Muscle layer of duodenum (tissue), 2 donors: ENCODE data around the gene PYGM.
A peak's percentile ranks its signal among the peaks of the same experiment; 100 is the strongest.

ENCODE experiments used
- H3K27ac ChIP-seq: one replicate; pipeline ENCODE4 v1.7.0; 2013; ENCODE audit warnings: mild to moderate bottlenecking, low read length
- H3K27me3 ChIP-seq: one replicate; pipeline ENCODE4 v1.7.0; 2013; ENCODE audit warnings: low read depth, mild to moderate bottlenecking, control low read depth, low read length
- H3K36me3 ChIP-seq, 2 donors: one replicate each; pipeline ENCODE4 v1.7.0; 2013; ENCODE audit warnings: low read length in 2 of 2, control low read depth in 1 of 2, mild to moderate bottlenecking in 1 of 2; ENCODE audit not compliant: insufficient read depth in 2 of 2, control insufficient read depth in 1 of 2
- H3K4me1 ChIP-seq, 2 donors: one replicate each; pipeline ENCODE4 v1.7.0; 2013; ENCODE audit warnings: low read length in 2 of 2, mild to moderate bottlenecking in 2 of 2, control low read depth in 1 of 2, moderate library complexity in 1 of 2; ENCODE audit not compliant: insufficient read depth in 2 of 2, control insufficient read depth in 1 of 2
- H3K4me3 ChIP-seq, 2 donors: one replicate each; pipeline ENCODE4 v1.7.0; 2013; ENCODE audit warnings: low read length in 2 of 2, low read depth in 1 of 2, mild to moderate bottlenecking in 1 of 2
- H3K9me3 ChIP-seq, 2 donors: one replicate each; pipeline ENCODE4 v1.7.0; 2013; ENCODE audit warnings: low read length in 2 of 2, control low read depth in 1 of 2, mild to moderate bottlenecking in 1 of 2; ENCODE audit not compliant: control insufficient read depth in 1 of 2
- donor health status: healthy.

PYGM gene

DNA sequence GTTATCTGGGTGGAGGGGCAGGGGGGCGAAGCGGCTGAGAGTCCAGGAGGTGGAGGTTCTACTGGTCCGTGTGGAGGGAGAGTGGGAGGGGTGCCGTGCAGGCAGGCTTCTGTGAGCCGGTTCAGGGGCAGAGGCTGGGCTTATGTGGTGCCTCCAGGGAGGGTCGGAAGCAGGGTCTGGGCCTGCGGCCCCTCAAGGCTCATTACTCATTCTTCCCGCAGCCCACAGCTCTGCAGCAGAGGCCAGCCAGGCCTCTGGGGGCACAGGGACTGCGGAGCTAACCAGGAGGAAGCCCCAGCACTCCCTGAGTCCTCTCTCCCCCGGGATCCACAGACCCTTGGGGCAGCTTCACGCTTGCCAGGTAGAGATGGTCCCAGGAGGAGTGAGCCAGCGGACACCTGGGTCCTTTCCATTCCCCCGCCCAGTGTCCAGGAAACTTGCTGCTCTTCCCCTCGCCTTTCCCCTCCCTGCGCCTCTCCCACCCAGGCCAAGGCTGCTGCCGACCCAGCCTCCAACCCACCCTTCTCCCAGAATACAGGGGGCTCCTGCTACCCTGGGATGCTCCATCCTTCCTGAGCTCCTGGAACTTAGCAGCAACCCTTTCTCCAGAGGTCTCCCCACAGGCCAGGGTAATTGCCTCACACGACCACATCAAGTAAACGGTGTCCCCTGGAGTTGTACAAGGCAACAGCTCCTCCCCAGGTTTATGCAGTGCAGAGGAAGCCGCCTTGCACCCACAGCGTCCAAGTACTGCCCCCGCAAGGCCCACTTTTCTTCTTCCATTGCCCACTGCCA, 43.1 kb downstream of the PYGM start:
- H3K9me3 ChIP-seq = no peaks in the 10 kb centered on the region
- H3K36me3 ChIP-seq = no peaks in the 10 kb centered on the region
- H3K4me1 ChIP-seq = peaks cover 0 to 12% of the 10 kb centered on the region in 2 donors
- H3K27ac ChIP-seq = no peak overlapping the region
- no peak overlapping the region for H3K4me3 ChIP-seq
- peaks cover 50% of the 10 kb centered on the region for H3K27me3 ChIP-seq

DNA sequence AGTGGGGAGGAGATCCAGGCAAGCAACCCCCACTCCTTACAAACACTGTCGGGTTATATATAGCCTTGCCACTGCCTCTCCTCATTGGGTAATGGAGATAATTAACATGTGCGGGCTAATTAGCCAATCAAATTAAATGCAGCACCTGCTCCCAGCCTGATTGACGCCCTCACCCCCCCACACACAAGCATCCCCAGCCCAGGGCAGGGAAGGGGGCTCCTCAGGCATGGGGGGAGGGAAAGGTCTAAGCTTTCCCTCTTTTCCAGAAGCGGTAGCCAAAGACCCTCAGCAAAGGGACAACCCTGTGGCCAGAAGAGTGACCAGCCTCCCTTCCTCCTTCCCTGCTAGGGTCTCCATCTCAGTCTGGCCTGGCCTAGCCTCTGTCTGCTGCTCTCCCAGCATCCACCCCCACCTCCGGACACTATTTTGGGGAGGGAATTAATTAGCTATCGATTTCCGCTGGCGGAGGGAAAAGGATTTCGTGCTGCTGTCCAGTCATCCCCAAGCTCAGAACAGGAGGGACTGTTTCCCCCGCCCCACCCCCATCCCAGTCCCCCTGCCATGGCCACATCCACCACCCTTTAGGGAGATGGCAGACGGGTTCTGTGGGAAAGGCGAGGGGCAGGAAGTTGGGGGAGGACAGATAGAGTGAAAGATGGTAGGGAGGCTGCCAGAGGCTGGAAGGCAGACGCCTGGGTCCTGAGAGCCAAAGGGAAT, 43.9 kb downstream of the PYGM start:
- Histone ChIP-seq H3K27ac (no peak overlapping the region), H3K27me3 (peaks cover 54% of the 10 kb centered on the region), H3K9me3 (no peaks in the 10 kb centered on the region), H3K4me1 (peaks cover 0 to 12% of the 10 kb centered on the region in 2 donors), H3K4me3 (no peak overlapping the region), H3K36me3 (no peaks in the 10 kb centered on the region)

DNA sequence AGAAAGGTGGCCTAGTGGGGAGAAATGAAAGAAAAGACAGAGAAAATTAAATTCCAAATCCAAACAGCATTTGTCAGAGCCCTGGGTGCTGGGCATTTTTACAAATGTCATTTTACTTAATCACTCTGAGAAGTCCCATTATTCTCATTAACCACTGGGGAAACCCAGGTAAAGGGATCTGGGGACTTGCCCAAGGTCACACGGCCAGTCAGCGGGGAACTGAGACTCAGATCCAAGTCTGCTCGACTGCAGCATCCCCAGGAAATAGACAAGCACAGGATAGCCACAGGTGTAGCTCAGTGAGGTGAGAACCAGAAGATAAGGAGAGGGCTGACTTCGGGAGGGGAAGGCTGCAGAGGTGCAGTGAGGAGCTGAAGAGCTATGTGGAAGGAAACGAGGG, 44.7 kb downstream of the PYGM start:
- Histone ChIP-seq H3K4me1 (peaks cover 0 to 12% of the 10 kb centered on the region in 2 donors), H3K9me3 (no peaks in the 10 kb centered on the region), H3K27ac (no peak overlapping the region), H3K27me3 (peaks cover 62% of the 10 kb centered on the region), H3K4me3 (no peak overlapping the region), H3K36me3 (no peaks in the 10 kb centered on the region)

DNA sequence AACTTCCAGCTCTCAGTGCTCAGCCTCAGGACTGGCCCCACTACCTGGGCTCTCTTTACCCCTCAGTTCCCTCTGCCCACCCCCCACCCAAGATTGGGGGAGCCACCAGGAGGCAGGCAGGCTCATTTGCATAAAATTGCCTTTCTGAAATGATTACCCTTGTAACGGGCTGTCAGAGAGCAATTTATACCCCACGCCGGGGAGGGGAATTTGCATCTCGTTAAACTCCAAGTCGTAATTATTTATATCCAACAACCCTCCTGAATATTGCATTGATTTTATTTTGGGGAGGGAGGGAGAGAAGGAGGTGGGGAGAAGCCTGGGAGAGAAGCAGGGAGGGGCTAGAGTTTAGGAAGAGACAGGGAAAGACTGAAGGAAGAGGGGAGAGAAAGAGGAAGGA, 45.1 kb downstream of the PYGM start:
- H3K9me3 ChIP-seq = no peaks in the 10 kb centered on the region
- H3K36me3 ChIP-seq = no peaks in the 10 kb centered on the region
- H3K27ac ChIP-seq = no peak overlapping the region
- no peak overlapping the region for H3K4me3 ChIP-seq
- peaks cover 0 to 12% of the 10 kb centered on the region in 2 donors for H3K4me1 ChIP-seq
- peaks cover 64% of the 10 kb centered on the region for H3K27me3 ChIP-seq

DNA sequence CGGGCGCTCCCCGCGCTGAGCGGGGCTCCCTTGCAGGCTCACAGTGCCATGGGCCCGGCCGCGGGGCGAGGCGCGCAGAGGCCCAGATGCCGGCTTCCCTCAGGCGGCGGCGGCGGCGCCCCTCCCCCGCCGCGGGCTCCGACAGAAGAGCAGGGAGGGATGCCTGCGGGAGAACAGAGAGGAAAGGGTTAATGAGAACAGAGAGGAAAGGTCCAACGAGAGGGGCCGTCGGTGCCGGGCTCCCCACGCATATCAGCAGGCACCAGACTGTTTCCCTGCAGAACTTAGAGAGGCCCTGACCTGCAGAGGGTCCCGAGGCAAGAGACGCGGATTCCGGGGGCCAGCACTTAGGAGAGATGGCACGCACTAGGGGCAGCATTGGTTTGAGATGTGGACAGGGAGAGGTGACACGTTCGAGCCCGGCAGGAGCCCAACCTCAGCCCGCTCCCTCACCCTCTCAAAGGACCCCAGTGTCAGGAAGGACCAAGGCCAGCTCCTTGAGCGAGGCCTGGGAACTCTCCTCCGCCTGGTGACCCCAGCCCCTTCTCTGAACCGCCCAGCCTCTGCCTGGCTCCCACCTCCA, 45.9 kb downstream of the PYGM start:
- Histone ChIP-seq H3K9me3 (no peaks in the 10 kb centered on the region), H3K4me1 (peaks cover 0 to 12% of the 10 kb centered on the region in 2 donors), H3K27me3 (peaks cover 64% of the 10 kb centered on the region), H3K4me3 (no peak overlapping the region), H3K27ac (no peak overlapping the region), H3K36me3 (no peaks in the 10 kb centered on the region)

DNA sequence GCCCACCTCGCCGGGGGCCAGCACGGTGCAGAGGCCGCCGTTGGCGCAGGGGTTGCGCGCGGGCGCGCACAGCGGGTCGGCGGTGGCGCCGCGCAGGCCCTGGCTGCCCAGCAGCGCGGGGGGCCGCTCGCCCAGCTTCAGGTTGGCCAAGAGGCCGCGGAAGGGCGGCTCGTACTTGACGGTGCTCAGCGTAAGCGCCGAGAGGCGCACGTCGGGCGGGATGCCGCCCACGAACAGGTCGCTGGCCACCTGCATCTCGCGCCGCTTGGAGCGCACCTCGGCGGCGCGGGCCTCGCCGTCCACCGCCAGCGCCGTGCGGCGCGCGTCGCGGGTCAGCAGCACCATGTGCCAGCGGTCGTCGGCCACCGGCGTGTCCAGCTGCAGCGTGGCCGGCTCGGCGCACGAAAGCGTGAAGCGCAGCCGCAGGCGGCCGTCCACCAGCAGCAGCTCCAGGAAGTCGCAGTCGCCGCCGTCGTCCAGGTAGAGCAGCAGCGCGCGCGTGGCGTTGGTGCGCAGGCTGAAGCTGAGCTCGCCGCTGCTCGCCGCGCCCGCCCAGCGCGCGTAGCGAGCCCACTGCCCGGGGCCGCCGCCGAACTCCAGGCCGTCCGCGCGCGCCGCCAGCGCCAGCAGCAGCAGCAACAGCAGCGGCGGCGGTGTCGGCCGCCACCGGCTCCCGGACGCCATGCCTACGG, 46.6 kb downstream of the PYGM start:
- Histone ChIP-seq H3K9me3 (no peaks in the 10 kb centered on the region), H3K4me3 (peak overlapping the region in 1 of 2 donors; percentile 19), H3K4me1 (peaks cover 0 to 12% of the 10 kb centered on the region in 2 donors), H3K36me3 (no peaks in the 10 kb centered on the region), H3K27ac (no peak overlapping the region), H3K27me3 (peaks cover 64% of the 10 kb centered on the region)

DNA sequence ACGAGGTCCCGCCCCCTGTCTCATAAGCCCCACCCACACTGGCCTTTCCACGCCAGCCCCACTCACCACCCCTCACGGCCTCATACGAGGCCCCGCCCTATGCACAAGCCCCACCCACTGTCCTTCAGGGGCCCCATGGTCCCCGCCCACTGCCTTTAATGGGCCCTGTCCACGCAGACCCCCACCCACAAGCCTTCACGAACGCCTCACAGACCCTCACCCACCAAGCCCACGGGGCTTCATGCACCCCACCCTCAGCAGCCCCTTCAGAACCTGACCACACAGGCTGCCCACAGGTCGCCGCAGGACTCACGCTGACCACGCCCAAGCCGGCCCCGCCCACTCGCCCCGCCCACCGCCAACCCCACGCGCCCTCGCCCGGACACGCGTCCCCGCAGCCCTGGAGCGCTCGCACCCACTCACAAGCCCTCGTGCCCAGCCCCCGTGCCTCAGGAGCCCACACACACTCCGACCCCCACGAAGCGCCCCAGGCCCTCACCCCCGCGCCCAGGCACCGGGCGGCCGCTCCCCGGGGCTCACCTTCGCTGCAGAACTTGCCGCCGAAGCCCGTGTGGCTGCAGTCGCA, 47.3 kb downstream of the PYGM start:
- peaks cover 61% of the 10 kb centered on the region for H3K27me3 ChIP-seq
- H3K4me3 ChIP-seq = no peak overlapping the region
- H3K36me3 ChIP-seq = no peaks in the 10 kb centered on the region
- H3K27ac ChIP-seq = no peak overlapping the region
- H3K9me3 ChIP-seq = no peaks in the 10 kb centered on the region
- peaks cover 0 to 12% of the 10 kb centered on the region in 2 donors for H3K4me1 ChIP-seq

DNA sequence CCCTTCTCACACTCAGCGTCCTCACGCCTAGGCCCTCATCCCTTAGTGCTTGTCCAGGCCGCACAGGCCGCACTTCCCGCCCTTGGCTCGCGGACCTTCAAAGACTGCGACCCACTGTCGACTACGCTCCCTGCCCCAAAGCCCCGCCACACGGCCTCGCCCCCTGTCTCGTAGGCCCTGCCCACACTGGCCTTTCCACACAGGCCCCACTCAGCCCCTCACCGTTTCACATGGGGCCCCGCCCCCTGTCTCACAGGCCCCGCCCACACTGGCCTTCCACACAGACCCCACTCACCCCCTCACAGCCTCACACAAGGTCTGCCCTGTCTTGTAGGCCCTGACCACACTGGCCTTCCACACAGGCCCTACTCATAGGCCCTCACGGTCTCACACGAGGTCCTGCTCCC, 47.8 kb downstream of the PYGM start:
- peaks cover 56% of the 10 kb centered on the region for H3K27me3 ChIP-seq
- H3K36me3 ChIP-seq = no peaks in the 10 kb centered on the region
- peaks cover 0 to 12% of the 10 kb centered on the region in 2 donors for H3K4me1 ChIP-seq
- no peaks in the 10 kb centered on the region for H3K9me3 ChIP-seq
- H3K4me3 ChIP-seq = no peak overlapping the region
- H3K27ac ChIP-seq = no peak overlapping the region

DNA sequence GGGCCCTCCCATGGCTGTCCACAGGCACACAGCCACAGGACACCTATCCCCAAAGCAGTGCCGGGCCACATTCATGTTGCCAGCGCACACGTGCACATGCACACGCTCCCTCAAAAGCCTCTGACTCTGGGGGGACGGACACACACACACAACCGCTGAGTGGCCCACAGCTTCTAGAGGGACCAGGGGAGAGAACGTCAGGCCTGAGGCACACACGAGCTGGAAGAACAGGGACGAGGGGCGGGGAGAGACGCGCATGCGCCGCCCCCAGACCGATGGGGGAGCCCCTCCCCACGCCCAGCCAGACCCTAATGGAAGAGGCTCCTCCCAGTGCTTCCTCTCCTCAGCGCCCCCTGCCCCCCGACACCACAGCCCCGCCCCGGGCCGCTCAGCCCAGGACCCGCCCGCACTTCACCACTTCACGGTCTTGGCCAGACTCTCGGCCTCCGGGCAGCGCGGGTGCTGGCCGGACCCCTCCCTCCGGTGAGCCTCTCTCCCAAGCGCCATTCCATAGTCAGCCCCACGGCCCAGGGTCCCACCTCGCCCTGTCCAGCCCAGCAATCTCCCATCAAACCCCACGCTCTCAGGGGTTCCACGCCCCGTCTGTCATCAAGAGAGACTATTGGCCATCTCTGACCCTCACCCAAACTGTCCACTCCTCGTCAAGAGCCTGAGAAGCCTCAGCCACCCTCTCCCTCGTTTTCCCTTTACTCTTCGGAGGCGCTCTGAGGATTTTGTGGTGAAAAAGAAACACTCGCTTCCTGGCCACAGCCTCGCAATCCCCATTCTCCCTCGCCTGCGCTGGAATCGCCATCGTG, 48.4 kb downstream of the PYGM start:
- H3K27ac ChIP-seq = no peak overlapping the region

DNA sequence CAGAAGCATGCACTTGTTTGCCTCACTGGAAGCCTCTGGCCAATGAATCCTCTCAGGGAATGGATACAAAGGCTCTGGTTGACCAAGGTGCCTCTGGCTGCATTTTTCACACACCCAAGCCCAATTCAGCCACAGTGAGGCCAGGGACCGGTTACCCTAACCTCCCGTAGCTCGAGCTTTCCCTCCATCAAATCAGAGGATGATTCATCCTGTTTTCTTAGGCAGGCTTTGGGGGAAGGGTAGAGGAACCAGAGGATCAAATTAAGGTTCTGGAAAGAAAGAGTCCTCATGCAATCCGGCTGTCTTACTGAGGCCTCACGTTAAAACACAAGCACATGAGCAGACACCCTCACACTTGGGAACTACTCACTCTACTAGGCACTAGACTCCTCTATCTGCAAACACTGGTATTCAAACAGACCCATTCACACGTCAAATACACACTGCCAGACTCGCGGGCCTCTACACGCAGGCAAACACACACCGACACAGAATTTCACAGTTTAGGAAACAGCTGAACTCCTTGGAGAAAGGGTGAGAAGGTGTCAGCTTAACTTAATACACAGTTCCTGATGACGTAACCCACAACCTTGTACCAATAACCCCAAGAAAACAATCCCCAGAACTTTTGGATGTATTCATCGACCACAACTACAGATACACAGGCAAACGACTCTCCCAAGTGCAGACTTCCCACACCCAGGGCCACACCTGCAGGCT, 49.2 kb downstream of the PYGM start:
- Histone ChIP-seq H3K27me3 (peaks cover 45% of the 10 kb centered on the region), H3K4me3 (no peak overlapping the region), H3K36me3 (no peaks in the 10 kb centered on the region), H3K9me3 (no peaks in the 10 kb centered on the region), H3K27ac (no peak overlapping the region), H3K4me1 (peaks cover 0 to 12% of the 10 kb centered on the region in 2 donors)

More for the DNA sequence above, 48.4 kb downstream of the PYGM start:
- H3K9me3 ChIP-seq = no peaks in the 10 kb centered on the region
- no peak overlapping the region for H3K4me3 ChIP-seq
- no peaks in the 10 kb centered on the region for H3K36me3 ChIP-seq
- peaks cover 0 to 12% of the 10 kb centered on the region in 2 donors for H3K4me1 ChIP-seq
- peaks cover 53% of the 10 kb centered on the region for H3K27me3 ChIP-seq
